Loucy (cell line): Measurements from ENCODE around the gene IRS1.

ENCODE experiments used
- EZH2phosphoT487 ChIP-seq: fragments of 200-600 bp; IDR thresholded peaks from 2 replicates; pipeline ENCODE4 v1.6.1; 2018; ENCODE audit warnings: antibody characterized with exemption, mild to moderate bottlenecking, moderate library complexity, borderline replicate concordance
- TF ChIP-seq, protein P1 (sequence below): fragments of 200-600 bp; sonication (generic); conservative IDR thresholded peaks from 2 replicates; pipeline ENCODE4 v1.5.1; 2014; ENCODE audit warnings: mild to moderate bottlenecking, antibody characterized with exemption, low read length

GRCh38 chr2:226776104-226776503, 23.5 kb downstream of the IRS1 start:
- TF ChIP-seq, protein P1, sequence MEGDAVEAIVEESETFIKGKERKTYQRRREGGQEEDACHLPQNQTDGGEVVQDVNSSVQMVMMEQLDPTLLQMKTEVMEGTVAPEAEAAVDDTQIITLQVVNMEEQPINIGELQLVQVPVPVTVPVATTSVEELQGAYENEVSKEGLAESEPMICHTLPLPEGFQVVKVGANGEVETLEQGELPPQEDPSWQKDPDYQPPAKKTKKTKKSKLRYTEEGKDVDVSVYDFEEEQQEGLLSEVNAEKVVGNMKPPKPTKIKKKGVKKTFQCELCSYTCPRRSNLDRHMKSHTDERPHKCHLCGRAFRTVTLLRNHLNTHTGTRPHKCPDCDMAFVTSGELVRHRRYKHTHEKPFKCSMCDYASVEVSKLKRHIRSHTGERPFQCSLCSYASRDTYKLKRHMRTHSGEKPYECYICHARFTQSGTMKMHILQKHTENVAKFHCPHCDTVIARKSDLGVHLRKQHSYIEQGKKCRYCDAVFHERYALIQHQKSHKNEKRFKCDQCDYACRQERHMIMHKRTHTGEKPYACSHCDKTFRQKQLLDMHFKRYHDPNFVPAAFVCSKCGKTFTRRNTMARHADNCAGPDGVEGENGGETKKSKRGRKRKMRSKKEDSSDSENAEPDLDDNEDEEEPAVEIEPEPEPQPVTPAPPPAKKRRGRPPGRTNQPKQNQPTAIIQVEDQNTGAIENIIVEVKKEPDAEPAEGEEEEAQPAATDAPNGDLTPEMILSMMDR: no peak
- TF ChIP-seq EZH2phosphoT487: no peak
